NOMO-1 treated with DMSO at 0.1 percent for 48 hours (cell line): ENCODE data around the gene SBK2.
A peak's percentile ranks its signal among the peaks of the same experiment; 100 is the strongest.

Experiments
- DNase-seq: peaks from one replicate; lab custom pipeline; 2025; ENCODE audit not compliant: unreplicated experiment; lab: John Stamatoyannopoulos, UW

The SBK2 gene

DNA sequence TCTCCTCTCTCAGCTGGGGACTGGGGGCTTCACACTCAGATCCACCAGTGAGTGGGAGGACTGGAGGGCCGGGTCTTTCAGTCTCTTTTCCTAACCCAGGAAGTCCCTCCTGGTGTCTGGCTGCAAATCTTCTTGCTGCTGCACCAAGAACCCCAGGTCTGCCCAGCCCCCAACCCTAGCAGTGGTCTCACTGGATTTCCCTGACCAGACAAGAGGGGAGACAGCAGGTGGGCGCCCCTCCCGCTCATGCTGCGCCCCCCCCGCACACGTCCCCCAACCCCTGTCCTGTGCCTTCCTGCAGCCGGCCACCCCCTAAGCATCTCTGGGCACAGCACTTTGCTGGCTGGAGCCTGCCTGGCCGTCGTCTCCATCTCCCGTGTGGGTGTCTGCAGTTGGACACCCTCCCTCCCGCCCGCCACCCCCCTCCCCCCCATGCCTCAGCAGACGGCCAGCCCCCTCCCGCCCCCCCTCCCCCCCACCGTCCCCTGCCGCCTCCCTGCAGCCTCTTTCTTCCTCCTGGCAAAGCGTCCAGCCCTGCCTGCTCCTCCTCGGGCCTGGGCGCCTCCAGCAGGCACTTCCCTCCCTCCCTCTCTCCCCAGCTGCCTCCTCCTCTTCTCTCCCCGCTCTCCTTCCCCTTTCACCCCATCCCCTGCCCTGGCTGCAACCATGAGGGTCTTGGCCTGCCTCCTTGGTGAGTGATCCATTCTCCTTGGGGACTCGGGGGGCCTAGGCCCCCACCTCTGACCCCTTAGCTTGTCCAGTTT lies 48.8 kb downstream of the SBK2 start, which contains the start of gene SSC5D:
Gene SSC5D, plus strand, starts transcription at position 513 of the 764 bp plus-strand sequence. Its CDS starts 154 bp downstream, at position 667.
- DNase-seq = no peak

DNA sequence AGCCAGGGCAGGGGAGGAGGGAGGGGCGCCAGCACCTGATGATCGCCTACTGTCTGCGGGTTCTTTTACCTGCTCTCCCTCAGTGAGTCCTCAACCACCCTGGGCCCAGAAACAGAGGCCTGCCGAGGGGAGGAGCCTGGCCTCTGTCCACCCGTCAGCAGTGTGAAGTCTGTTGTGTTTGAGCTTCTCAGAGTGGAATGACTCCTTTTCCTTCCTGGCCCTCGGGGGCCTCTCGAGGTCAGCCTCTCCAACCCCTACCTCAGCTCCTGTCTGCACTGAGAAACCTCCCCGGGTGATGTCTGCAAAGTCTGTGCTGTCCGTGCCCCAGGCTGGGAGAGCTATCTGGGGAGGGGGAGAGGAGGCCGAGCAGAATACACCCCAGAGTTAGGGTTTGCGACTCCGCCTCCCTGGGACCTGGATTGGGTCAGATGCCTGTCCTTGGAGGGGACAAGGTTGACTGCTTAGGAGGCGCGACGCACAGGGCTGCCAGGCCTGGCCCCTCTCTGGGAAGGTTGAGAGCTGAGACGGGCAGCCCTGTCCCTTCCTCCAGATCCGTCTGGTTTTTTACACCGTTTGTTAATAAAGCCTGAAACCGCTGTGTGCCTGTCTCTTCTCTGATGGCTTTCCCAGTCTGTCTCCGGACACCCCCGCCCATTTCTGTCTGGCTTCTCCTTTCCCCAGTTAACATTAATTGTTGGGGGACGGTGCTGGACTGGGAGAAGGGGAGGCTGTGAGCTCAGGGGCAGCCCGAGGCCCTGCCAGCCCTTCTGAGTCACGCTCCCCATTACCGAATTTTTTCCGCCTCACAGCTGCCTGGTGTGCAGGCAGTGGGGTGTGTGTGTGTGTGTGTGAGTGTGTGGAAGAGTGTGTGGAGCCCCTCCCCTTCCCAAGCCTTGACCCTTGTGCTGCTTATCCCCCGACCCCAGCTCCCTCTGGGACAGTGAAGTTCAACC lies 49.7 kb downstream of the SBK2 start:
- no peak for DNase-seq

DNA sequence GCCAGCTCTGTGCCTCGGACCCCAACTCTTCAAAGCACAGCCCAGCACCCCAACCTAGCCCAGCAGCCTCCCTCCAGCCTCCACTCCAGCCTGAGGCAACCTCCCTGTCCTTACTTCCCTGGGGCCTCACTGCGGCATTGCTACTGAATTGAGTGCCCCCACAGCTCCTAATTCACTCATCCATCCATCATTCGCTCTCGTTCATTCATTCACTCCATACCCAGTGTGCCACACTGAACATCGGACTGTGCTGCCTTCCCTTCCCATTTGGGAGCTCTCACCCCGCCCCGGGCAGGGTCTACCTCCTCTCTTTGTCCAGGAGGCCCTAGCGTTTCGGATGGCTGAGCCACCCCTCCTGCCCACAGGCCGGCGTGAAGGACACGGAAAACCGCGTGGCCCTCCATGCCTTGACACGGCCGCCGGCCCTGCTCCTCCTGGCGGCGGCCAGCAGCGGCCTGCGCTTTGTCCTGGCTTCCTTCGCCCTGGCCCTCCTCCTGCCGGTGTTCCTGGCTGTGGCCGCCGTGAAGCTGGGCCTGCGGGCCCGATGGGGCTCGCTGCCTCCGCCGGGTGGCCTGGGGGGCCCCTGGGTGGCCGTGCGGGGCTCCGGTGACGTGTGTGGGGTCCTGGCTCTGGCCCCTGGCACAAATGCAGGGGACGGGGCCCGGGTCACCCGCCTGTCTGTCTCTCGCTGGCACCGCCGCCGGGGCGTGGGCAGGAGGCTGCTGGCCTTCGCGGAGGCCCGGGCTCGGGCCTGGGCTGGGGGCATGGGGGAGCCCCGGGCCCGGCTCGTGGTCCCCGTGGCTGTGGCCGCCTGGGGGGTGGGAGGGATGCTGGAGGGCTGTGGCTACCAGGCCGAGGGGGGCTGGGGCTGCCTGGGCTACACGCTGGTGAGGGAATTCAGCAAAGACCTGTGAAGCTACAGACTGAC lies 50.6 kb downstream of the SBK2 start:
- no peak for DNase-seq

DNA sequence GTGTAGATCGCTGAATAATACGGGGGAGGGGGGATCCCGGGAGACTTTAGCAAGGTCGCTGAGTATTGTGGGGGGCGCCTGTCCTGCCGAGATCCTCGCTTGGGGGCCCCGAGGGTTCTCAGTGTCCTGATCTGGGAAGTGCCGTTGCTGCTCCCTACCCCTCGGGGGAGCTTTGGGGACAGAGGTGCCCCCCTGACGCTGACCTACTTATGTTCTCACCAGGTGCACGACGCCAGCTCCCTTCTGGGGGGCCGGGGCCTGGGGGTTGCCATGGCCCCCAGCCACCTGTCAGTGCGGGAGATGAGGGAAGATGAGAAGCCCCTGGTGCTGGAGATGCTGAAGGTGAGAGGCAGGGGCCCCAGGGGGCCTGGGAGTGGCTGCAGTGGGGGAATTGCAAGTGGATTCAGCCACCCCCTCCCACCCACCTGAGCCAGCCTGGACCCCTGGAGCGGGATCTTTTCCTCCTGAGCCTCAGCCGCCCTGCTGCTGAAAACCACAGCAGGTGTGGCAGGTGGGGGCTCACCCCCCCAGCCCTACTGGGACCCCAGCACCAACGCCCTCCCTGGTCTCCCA lies 51.4 kb downstream of the SBK2 start:
- no peak for DNase-seq

DNA sequence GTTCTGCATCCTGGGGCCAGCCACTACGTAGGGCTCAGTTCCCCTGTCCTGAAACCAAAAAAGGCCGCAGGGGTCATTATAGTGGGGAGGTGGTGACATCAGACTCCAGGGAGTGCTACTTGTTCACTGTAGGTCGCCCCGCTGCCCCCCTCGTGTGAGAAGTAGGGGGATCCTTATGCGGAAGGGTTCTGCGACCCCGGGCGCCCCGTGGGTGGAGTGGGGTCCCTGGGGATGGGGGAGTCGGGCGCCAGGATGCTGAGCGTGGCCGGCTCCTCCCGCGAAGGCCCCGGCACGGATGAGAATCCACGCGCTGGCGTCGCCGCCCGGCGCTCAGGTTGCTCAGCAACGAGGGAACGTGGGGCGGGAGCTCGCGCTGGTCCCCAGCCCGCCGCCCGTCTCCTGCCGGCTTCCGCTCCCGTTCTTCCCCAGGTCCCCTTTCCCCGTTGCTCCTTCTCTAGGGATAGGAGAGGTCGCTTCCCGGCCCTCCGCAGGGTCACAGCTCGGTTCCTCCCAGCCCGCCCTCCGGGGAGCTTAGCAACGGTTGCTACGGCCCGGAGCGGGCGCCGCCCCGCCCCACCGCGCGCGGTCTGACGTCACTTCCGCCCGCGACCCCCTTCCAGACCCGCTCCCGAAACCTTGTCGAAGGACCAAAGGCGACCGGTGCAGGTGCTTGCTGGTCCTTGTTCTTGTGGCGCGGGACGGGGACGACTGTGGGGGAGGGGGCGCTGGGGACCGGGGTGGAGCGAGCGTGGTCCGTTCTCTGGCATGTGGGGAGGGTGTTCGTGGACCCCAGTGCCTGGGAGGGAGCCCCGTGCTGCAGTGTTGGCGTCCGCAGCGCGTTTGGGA lies 52.1 kb downstream of the SBK2 start, which contains the start of gene NAT14:
Gene NAT14, plus strand, starts transcription at position 596 of the 846 bp plus-strand sequence. CDS start 521 bp downstream, outside the sequence.
- peak; percentile 29 for DNase-seq

DNA sequence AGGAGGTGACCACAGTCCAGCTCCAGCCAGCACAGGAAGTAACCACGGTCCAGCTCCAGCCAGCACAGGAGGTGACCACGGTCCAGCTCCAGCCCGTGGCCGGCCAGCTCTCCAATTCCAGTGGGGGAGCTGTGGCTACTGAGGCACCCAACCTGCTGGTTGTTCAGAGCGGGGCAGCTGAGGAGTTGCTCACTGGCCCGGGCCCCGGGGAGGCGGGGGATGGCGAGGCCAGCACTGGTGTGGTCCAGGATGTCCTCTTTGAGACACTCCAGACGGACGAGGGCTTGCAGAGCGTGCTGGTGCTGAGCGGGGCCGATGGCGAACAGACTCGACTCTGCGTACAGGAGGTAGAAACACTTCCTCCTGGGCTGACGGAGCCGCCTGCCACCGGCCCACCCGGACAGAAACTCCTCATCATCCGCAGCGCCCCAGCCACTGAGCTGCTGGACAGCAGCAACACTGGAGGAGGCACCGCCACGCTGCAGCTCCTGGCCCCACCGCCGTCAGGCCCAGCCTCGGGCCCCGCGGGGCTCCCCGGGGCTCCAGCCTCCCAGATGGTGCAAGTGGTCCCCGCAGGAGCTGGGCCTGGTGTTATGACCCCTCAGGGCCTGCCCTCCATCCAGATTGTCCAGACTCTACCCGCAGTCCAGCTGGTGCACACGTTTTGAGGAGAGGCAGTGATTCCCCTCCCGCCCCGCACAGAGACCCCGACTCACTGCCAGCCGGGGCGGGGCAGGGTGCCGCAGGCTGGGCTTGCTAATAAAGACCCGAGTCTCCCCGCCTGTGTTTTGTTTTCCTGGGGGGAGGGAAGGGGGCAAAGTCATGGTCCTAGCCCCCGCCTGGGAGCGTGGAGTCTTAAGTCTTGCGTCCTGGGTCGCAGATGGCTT lies 53.0 kb downstream of the SBK2 start:
- DNase-seq = no peak

DNA sequence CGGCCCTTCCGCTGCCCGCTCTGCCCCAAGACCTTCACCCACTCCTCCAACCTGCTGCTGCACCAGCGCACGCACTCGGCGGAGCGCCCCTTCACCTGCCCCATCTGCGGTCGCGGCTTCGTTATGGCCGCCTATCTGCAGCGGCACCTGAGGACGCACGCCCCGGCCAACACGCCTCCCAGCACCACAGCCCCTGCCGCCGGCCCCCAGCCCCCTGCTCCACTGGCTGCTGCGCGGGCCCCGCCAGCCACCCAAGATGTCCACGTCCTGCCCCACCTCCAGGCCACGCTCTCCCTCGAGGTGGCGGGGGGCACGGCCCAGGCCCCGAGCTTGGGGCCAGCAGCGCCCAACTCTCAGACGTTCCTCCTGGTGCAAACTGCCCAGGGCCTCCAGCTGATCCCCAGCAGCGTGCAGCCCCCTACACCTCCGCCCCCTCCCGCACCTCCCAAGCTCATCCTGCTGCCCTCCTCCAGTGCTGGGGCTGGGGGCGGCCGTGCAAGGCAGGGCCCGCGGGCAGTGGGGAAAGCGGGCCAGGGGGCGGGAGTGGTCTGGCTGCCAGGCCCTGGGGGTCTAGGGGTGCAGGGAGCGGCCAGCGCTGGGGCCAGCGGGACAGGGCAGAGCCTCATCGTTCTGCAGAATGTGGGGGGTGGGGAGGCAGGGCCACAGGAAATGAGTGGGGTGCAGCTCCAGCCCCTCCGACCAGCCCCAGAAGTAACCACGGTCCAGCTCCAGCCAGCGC lies 53.8 kb downstream of the SBK2 start:
- no peak for DNase-seq

DNA sequence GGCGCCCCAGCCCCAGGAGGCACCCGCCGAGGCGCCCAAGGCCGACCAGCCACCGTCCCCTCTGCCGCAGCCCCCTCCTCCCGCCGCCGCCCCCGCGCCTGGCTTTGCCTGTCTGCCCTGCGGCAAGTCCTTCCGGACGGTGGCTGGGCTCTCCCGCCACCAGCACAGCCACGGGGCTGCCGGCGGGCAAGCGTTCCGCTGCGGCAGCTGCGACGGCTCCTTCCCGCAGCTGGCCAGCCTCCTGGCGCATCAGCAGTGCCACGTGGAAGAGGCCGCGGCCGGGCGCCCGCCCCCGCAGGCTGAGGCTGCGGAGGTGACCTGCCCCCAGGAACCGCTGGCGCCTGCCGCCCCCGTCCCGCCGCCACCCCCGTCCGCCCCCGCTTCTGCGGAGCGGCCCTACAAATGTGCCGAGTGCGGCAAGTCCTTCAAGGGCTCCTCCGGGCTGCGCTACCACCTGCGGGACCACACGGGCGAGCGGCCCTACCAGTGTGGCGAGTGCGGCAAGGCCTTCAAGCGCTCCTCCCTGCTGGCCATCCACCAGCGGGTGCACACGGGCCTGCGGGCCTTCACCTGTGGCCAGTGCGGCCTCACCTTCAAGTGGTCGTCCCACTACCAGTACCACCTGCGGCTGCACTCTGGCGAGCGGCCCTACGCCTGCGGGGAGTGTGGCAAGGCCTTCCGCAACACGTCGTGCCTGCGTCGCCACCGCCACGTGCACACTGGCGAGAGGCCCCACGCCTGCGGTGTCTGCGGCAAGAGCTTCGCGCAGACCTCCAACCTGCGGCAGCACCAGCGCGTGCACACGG lies 54.6 kb downstream of the SBK2 start:
- DNase-seq = no peak

DNA sequence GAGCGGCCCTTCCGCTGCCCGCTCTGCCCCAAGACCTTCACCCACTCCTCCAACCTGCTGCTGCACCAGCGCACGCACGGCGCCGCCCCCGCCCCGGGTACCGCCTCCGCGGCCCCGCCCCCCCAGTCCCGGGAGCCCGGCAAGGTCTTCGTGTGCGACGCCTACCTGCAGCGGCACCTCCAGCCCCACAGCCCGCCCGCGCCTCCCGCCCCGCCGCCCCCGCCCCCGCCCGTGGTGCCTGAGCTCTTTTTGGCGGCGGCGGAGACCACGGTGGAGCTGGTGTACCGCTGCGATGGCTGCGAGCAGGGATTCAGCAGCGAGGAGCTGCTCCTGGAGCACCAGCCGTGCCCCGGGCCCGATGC lies 55.2 kb downstream of the SBK2 start:
- no peak for DNase-seq

DNA sequence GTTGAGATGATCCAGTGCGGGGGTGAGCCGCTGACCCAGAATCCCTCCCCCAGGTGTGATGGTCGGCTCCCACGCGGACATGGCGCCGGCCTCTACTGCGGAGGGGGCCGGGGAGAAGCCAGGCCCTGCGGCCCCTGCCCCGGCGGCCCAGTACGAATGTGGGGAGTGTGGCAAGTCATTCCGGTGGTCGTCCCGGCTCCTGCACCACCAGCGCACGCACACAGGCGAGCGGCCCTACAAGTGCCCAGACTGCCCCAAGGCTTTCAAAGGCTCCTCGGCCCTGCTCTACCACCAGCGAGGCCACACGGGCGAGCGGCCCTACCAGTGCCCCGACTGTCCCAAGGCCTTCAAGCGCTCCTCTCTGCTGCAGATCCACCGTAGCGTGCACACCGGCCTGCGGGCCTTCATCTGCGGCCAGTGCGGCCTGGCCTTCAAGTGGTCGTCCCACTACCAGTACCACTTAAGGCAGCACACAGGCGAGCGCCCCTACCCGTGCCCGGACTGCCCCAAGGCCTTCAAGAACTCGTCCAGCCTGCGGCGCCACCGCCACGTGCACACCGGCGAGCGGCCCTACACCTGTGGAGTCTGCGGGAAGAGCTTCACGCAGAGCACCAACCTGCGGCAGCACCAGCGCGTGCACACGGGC lies 55.7 kb downstream of the SBK2 start:
- no peak for DNase-seq

DNA sequence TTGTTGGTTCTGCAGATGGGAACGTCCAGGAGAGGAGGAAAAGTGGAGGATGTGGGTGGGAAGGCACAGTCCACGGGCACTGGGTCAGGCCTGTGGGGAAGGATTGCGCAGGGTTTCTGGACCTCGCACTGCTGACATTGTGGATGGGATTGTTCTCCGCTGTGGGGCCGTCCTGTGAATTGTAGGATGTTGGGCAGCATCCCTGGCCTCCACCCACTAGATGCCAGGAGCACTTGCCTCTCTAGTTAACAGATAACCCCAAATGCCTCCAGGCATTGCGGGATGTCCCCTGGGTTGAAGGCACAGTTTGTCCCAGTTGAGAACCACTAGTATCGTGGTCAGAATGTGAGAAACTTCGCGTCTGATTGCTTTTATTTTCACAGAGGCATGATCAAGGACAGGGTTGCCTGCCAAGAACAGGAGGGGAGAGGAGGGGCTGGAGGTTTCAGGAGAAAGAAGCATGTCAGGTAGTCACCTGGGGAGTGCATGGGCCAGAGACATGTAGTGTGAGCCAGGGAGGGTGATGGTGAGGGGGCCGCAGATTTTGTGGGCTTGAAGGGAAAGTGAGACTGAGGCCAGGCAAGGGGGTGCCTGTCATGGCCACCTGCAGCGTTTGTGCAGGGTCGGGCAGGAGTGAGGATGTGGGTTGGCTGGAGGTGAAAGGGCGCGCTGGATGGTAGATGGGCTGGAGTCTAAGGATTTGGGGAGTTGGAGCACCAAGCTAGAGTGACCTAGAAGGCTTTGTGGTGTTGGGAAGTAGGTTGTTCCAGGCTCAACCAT lies 57.3 kb downstream of the SBK2 start:
- no peak for DNase-seq

DNA sequence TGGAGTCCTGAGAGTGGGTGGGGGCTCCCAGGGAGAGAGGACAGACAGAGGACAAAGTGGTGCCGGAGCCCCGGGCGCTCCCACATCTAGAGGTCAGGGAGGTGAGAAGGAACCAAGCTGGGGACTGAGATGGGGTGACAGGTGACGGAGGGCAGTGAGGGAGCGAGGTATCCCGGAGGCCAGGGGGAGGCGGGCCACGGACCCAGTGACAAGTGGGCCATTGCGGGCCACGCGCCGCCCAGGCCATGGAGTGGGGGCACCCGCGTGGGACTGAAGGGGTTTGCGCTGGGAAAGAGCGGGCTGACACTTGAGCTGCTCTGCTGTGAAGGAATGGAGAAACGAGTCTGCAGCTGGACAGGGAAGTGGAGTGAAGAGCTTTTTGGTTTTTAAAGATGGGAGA lies 57.9 kb downstream of the SBK2 start:
- DNase-seq = no peak
